Astrocyte (in vitro differentiated cells and primary cell): ENCODE results near the gene SIPA1.

Source experiments
- EZH2 ChIP-seq: IDR thresholded peaks from 2 replicates; pipeline ENCODE4 v1.6.1; 2012; ENCODE audit warnings: mild to moderate bottlenecking, low read length, inconsistent platforms; ENCODE audit not compliant: insufficient read depth
- TF ChIP-seq, protein P1 (sequence below): IDR thresholded peaks from 2 replicates; pipeline ENCODE4 v1.5.1; 2011; ENCODE audit warnings: low read depth, mild to moderate bottlenecking, inconsistent platforms, low read length, moderate library complexity; ENCODE audit not compliant: insufficient read depth

DNA sequence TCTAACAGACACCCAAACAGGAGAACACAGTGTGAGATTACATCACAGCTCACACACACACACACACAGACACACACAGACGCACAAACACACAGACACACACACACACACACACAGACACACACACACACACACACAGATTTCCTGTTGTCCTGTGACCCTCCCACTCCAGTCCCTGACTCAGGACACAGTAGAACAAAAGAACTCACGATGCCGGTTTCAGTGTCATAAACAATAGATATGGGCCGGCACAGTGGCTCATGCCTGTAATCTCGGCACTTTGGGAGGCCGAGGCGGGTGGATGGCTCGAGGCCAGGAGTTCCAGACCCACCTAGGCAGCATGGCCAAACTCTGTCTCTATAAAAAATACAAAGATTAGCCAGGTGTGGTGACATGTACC is 60.3 kb downstream of the SIPA1 start:
- TF ChIP-seq, protein P1, sequence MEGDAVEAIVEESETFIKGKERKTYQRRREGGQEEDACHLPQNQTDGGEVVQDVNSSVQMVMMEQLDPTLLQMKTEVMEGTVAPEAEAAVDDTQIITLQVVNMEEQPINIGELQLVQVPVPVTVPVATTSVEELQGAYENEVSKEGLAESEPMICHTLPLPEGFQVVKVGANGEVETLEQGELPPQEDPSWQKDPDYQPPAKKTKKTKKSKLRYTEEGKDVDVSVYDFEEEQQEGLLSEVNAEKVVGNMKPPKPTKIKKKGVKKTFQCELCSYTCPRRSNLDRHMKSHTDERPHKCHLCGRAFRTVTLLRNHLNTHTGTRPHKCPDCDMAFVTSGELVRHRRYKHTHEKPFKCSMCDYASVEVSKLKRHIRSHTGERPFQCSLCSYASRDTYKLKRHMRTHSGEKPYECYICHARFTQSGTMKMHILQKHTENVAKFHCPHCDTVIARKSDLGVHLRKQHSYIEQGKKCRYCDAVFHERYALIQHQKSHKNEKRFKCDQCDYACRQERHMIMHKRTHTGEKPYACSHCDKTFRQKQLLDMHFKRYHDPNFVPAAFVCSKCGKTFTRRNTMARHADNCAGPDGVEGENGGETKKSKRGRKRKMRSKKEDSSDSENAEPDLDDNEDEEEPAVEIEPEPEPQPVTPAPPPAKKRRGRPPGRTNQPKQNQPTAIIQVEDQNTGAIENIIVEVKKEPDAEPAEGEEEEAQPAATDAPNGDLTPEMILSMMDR, result no peak
- TF ChIP-seq EZH2, result no peak
